Endodermal cell (in vitro differentiated cells): ENCODE measurements around the gene ARCN1. TPM values are rescaled to one million over a fixed set of nuclear protein-coding genes. Genes with fewer than 3 reads are reported as not detected.
A peak's percentile ranks its signal among the peaks of the same experiment; 100 is the strongest.

Source experiments
- DNase-seq: peaks from one replicate; pipeline ENCODE4 v3.0.0-alpha.2; 2017
- H3K27ac ChIP-seq: 2 replicates; pipeline ENCODE4 v1.5.1; 2013; ENCODE audit warnings: mild to moderate bottlenecking, low read depth, low read length, moderate library complexity
- H3K27me3 ChIP-seq: 2 replicates; pipeline ENCODE4 v1.6.1; 2013; ENCODE audit warnings: mild to moderate bottlenecking, low read length, moderate library complexity; ENCODE audit not compliant: insufficient read depth, control insufficient read depth, poor library complexity, severe bottlenecking
- H3K36me3 ChIP-seq: 2 replicates; pipeline ENCODE4 v1.7.0; 2013; ENCODE audit warnings: mild to moderate bottlenecking, low read length, moderate library complexity; ENCODE audit not compliant: control insufficient read depth, insufficient read depth
- H3K4me1 ChIP-seq: one replicate; pipeline ENCODE4 v1.7.0; 2013; ENCODE audit warnings: low read length; ENCODE audit not compliant: control insufficient read depth, insufficient read depth
- H3K4me3 ChIP-seq: 2 replicates; pipeline ENCODE4 v1.5.1; 2013; ENCODE audit warnings: mild to moderate bottlenecking, low read length, moderate library complexity
- H3K9ac ChIP-seq: 2 replicates; pipeline ENCODE4 v1.6.1; 2013; ENCODE audit warnings: mild to moderate bottlenecking, low read length, moderate library complexity; ENCODE audit not compliant: poor library complexity, severe bottlenecking; ENCODE audit errors: extremely low read depth
- H3K9me3 ChIP-seq: 2 replicates; pipeline ENCODE4 v1.6.1; 2013; ENCODE audit warnings: mild to moderate bottlenecking, low read length, moderate library complexity; ENCODE audit not compliant: control insufficient read depth
- H3K27ac Mint-ChIP-seq: 2 replicates; pipeline ENCODE4 v1.8.0; 2020; ENCODE audit warnings: mixed read lengths
- H3K27me3 Mint-ChIP-seq: 2 replicates; pipeline ENCODE4 v1.8.0; 2021; ENCODE audit warnings: mild to moderate bottlenecking, mixed read lengths; ENCODE audit not compliant: insufficient read depth
- H3K36me3 Mint-ChIP-seq: 2 replicates; pipeline ENCODE4 v1.8.0; 2020; ENCODE audit warnings: low read depth, mixed read lengths
- H3K4me1 Mint-ChIP-seq: 2 replicates; pipeline ENCODE4 v1.8.0; 2020; ENCODE audit warnings: mixed read lengths
- H3K4me3 Mint-ChIP-seq: 2 replicates; pipeline ENCODE4 v1.8.0; 2020; ENCODE audit warnings: mild to moderate bottlenecking, moderate library complexity, mixed read lengths
- H3K9me3 Mint-ChIP-seq: 2 replicates; pipeline ENCODE4 v1.8.0; 2020; ENCODE audit warnings: mild to moderate bottlenecking, mixed read lengths
- WGBS, 2 experiments: methylation state at CpG; one replicate each; pipeline versions ENCODE4 v1.1.5 to v1.1.7; 2013; ENCODE audit warnings: missing lambda C conversion rate in 2 of 2, mixed read lengths in 1 of 2; ENCODE audit not compliant: insufficient coverage in 1 of 2, insufficient read length in 1 of 2; 5-methylcytosine and 5-hydroxymethylcytosine counted together
- total RNA-seq, 2 donors: library from RNA; stranded (reverse); fragmentation: NEBNext Ultra II Directional in 1 of 2; extraction: Animal tissue kit (Norgen Biotek cat#: 25700) in 1 of 2; gene quantifications; 2 replicates in 1 of 2; 3 replicates in 1 of 2; pipeline ENCODE4 v1.2.1, GENCODE V29; 2021
- TF ChIP-seq, protein P1 (sequence below): fragments of 200-600 bp; sonication (generic); conservative IDR thresholded peaks from 2 replicates; pipeline ENCODE4 v1.5.0; 2021; ENCODE audit warnings: antibody characterized with exemption, mild to moderate bottlenecking

ARCN1 gene
- total RNA-seq, 2 donors from 2014 or later, result 130 to 161 TPM

GRCh38 chr11:118532852-118533768 is 39.1 kb upstream of the ARCN1 start:
- peak overlapping the region; percentile 85 for H3K4me3 Mint-ChIP-seq
- no peaks in the 10 kb centered on the region for H3K9me3 Mint-ChIP-seq

DNA sequence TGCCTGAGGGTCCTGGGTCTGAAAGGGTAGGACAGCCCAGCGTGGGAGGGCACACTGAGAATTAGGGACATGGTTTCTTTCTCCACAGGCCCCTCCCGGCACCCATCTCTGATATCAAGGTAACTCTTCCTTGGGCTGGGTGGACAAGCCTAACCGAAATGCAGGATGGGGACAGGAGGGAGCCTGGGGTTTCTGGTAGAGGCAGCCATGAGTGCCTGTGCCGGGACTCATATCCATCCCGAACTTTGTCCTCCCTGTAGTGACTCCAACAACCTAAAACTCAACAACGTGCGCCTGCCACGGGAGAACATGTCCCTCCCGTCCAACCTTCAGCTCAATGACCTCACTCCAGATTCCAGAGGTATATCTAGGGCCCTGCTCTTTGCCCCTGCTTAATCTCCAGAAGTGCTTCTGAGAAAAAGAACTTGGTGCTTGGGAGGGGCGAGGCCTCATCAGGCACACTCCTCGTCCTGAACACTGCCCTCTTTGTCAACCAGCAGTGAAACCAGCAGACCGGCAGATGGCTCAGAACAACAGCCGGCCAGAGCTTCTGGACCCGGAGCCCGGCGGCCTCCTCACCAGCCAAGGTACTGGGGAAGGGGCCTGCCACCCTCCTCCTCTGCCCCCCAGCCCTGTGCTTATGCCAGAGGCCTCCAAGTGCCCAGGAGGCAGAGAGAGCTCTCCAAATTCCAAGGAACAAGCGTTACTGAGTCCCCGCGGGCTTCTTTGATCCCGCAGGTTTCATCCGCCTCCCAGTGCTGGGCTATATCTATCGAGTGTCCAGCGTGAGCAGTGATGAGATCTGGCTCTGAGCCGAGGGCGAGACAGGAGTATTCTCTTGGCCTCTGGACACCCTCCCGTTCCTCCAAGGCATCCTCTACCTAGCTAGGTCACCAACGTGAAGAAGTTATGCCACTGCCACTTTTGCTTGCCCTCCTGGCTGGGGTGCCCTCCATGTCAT is 38.2 kb upstream of the ARCN1 start:
- no peaks in the 10 kb centered on the region for H3K9me3 ChIP-seq
- peaks cover 15% of the 10 kb centered on the region for H3K36me3 Mint-ChIP-seq
- WGBS, 2 experiments, result 83 to 86% methylated on average over 20 to 27 of the region's 27 CpGs
- no peaks in the 10 kb centered on the region for H3K27me3 Mint-ChIP-seq
- DNase-seq, result no peak
- H3K27me3 ChIP-seq, result no peaks in the 10 kb centered on the region
- no peak overlapping the region for H3K4me3 Mint-ChIP-seq
- peaks cover 7% of the 10 kb centered on the region for H3K4me1 ChIP-seq
- H3K4me1 Mint-ChIP-seq, result peaks cover 24% of the 10 kb centered on the region
- H3K9ac ChIP-seq, result no peak overlapping the region
- TF ChIP-seq, protein P1, sequence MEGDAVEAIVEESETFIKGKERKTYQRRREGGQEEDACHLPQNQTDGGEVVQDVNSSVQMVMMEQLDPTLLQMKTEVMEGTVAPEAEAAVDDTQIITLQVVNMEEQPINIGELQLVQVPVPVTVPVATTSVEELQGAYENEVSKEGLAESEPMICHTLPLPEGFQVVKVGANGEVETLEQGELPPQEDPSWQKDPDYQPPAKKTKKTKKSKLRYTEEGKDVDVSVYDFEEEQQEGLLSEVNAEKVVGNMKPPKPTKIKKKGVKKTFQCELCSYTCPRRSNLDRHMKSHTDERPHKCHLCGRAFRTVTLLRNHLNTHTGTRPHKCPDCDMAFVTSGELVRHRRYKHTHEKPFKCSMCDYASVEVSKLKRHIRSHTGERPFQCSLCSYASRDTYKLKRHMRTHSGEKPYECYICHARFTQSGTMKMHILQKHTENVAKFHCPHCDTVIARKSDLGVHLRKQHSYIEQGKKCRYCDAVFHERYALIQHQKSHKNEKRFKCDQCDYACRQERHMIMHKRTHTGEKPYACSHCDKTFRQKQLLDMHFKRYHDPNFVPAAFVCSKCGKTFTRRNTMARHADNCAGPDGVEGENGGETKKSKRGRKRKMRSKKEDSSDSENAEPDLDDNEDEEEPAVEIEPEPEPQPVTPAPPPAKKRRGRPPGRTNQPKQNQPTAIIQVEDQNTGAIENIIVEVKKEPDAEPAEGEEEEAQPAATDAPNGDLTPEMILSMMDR, result no peak
- H3K36me3 ChIP-seq, result no peaks in the 10 kb centered on the region
- H3K4me3 ChIP-seq, result no peak overlapping the region
- H3K27ac Mint-ChIP-seq, result no peak overlapping the region
- H3K9me3 Mint-ChIP-seq, result no peaks in the 10 kb centered on the region
- H3K27ac ChIP-seq, result no peak overlapping the region

More at GRCh38 chr11:118532852-118533768, 39.1 kb upstream of the ARCN1 start:
- no peak for DNase-seq
- no peaks in the 10 kb centered on the region for H3K9me3 ChIP-seq
- H3K27ac ChIP-seq, result no peak overlapping the region
- no peaks in the 10 kb centered on the region for H3K27me3 Mint-ChIP-seq
- H3K36me3 Mint-ChIP-seq, result peaks cover 10% of the 10 kb centered on the region
- H3K4me3 ChIP-seq, result no peak overlapping the region
- no peaks in the 10 kb centered on the region for H3K27me3 ChIP-seq
- H3K36me3 ChIP-seq, result no peaks in the 10 kb centered on the region
- TF ChIP-seq, protein P1, result no peak
- WGBS, 2 experiments, result 92 to 95% methylated on average over 8 to 19 of the region's 19 CpGs
- H3K27ac Mint-ChIP-seq, result no peak overlapping the region
- H3K4me1 Mint-ChIP-seq, result peaks cover 27% of the 10 kb centered on the region
- H3K9ac ChIP-seq, result no peak overlapping the region
- peaks cover 7% of the 10 kb centered on the region for H3K4me1 ChIP-seq

DNA sequence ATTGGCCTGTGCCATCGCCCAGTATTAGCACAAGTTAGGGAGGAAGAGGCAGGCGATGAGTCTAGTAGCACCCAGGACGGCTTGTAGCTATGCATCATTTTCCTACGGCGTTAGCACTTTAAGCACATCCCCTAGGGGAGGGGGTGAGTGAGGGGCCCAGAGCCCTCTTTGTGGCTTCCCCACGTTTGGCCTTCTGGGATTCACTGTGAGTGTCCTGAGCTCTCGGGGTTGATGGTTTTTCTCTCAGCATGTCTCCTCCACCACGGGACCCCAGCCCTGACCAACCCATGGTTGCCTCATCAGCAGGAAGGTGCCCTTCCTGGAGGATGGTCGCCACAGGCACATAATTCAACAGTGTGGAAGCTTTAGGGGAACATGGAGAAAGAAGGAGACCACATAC is 36.9 kb upstream of the ARCN1 start:
- WGBS, 2 experiments, result 90 to 92% methylated on average over 6 to 9 of the region's 9 CpGs
- Mint-ChIP-seq H3K9me3 (no peaks in the 10 kb centered on the region), H3K4me3 (no peak overlapping the region), H3K27ac (no peak overlapping the region), H3K36me3 (peaks cover 19% of the 10 kb centered on the region), H3K4me1 (peaks cover 13% of the 10 kb centered on the region), H3K27me3 (no peaks in the 10 kb centered on the region)
- Histone ChIP-seq H3K9ac (no peak overlapping the region), H3K27me3 (no peaks in the 10 kb centered on the region), H3K9me3 (no peaks in the 10 kb centered on the region), H3K36me3 (no peaks in the 10 kb centered on the region), H3K4me1 (peaks cover 4% of the 10 kb centered on the region), H3K27ac (no peak overlapping the region), H3K4me3 (no peak overlapping the region)
- TF ChIP-seq, protein P1, result no peak
- DNase-seq, result no peak
